ENCODE measurements around the gene SNX8.

The SNX8 gene

GRCh38 chr7:2279896-2280295 lies 34.3 kb downstream of the SNX8 start:
- DNase-seq (ENCODE audit: low read depth), result no peak
- TF ChIP-seq CTCF (conservative IDR thresholded peaks at IDR 0.05; ENCODE audit: low read length), result no peak
- no peak overlapping the region for H3K4me3 ChIP-seq (ENCODE audit: low read length)

- TF ChIP-seq CTCF (conservative IDR thresholded peaks at IDR 0.05; ENCODE audit: low read length), result no peak
- no peak overlapping the region for H3K4me3 ChIP-seq (ENCODE audit: low read length)
- DNase-seq (ENCODE audit: low read depth), result no peak
Observed at GRCh38 chr7:2278026-2278425, 36.2 kb downstream of the SNX8 start.

GRCh38 chr7:2276107-2276506 lies 38.1 kb downstream of the SNX8 start:
- no peak for DNase-seq (ENCODE audit: low read depth)
- H3K4me3 ChIP-seq (ENCODE audit: low read length), result no peak overlapping the region
- TF ChIP-seq CTCF (conservative IDR thresholded peaks at IDR 0.05; ENCODE audit: low read length), result no peak

GRCh38 chr7:2275101-2275500 lies 39.1 kb downstream of the SNX8 start:
- DNase-seq (ENCODE audit: low read depth), result no peak
- H3K4me3 ChIP-seq (ENCODE audit: low read length), result no peak overlapping the region
- TF ChIP-seq CTCF (conservative IDR thresholded peaks at IDR 0.05; ENCODE audit: low read length), result no peak

- no peak for TF ChIP-seq CTCF (conservative IDR thresholded peaks at IDR 0.05; ENCODE audit: low read length)
- DNase-seq (ENCODE audit: low read depth), result no peak
- no peak overlapping the region for H3K4me3 ChIP-seq (ENCODE audit: low read length)
Observed at GRCh38 chr7:2274666-2275065, 39.6 kb downstream of the SNX8 start.

- DNase-seq (ENCODE audit: low read depth), result no peak
- H3K4me3 ChIP-seq (ENCODE audit: low read length), result no peak overlapping the region
- TF ChIP-seq CTCF (conservative IDR thresholded peaks at IDR 0.05; ENCODE audit: low read length), result no peak
Observed at GRCh38 chr7:2273866-2274265, 40.4 kb downstream of the SNX8 start.

- no peak for DNase-seq (ENCODE audit: low read depth)
- no peak overlapping the region for H3K4me3 ChIP-seq (ENCODE audit: low read length)
- TF ChIP-seq CTCF (conservative IDR thresholded peaks at IDR 0.05; ENCODE audit: low read length), result no peak
Observed at GRCh38 chr7:2272031-2272430, 42.2 kb downstream of the SNX8 start.

Data from AG10803 (cell line).